ENCODE results near the gene GSG1L2.

- TF ChIP-seq, protein P1, sequence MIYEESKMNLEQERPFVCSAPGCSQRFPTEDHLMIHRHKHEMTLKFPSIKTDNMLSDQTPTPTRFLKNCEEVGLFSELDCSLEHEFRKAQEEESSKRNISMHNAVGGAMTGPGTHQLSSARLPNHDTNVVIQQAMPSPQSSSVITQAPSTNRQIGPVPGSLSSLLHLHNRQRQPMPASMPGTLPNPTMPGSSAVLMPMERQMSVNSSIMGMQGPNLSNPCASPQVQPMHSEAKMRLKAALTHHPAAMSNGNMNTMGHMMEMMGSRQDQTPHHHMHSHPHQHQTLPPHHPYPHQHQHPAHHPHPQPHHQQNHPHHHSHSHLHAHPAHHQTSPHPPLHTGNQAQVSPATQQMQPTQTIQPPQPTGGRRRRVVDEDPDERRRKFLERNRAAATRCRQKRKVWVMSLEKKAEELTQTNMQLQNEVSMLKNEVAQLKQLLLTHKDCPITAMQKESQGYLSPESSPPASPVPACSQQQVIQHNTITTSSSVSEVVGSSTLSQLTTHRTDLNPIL (CRISPR knock-in tag; IDR thresholded peaks at IDR 0.05; ENCODE audit: low read depth) = no peak
- TF ChIP-seq RARB (CRISPR knock-in tag; IDR thresholded peaks at IDR 0.05) (no peak), ZFP3 (CRISPR knock-in tag; IDR thresholded peaks at IDR 0.05) (no peak), POU6F1 (CRISPR knock-in tag; IDR thresholded peaks at IDR 0.05; ENCODE audit: borderline replicate concordance, low read depth) (no peak), ISL1 (CRISPR knock-in tag; IDR thresholded peaks at IDR 0.05) (no peak), ZFP30 (CRISPR knock-in tag; IDR thresholded peaks at IDR 0.05) (no peak)
Observed at GRCh38 chr17:9776911-9777310, 45.0 kb downstream of the GSG1L2 start.

All from SK-N-SH treated with all-trans-retinoic acid at 6 μM for 48 hours (cell line).